ENCODE data around the gene ZMYND12.

The ZMYND12 gene

GRCh38 chr1:42434340-42434739, 21.5 kb downstream of the ZMYND12 start:
- no peak for FAIRE-seq

DNA sequence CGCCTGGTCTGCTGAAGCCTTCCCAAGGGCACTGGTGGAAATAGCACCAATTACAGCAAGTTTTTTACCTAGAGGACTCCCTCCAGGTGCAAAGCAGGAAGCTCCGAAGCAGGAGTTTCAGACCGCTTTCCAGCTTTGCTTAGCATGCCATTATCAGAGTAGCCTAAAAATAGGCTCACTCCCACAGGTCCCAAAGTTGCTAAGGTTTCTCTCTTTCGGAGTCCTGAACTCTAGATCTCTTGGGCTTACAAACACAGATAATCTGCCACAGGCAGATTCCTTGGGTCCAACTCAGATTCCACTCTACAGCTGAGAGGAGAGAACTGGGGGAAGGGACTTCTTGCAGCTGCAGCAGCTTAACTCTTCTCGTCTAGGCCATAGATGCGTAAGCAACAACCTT, 22.5 kb downstream of the ZMYND12 start:
- FAIRE-seq: no peak

DNA sequence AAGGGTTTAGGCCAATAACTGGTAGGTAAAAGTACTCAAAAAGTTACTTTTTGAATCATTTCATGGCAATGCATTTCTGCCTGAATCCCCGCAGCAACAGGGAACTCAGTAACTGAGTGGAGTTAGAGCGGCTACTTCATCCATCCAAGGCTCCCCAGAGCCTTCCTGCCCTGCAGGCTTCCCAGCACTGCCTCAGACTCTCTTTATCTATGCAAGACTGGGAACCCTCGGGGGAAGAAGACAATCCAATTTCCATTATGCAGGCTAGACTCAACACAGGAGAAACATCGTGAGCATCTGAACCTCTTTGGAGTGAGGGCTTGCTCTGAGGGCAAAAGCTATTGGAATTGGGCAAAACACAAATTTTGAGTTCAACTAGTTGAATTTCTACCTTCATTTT, 23.1 kb downstream of the ZMYND12 start:
- no peak for FAIRE-seq

DNA sequence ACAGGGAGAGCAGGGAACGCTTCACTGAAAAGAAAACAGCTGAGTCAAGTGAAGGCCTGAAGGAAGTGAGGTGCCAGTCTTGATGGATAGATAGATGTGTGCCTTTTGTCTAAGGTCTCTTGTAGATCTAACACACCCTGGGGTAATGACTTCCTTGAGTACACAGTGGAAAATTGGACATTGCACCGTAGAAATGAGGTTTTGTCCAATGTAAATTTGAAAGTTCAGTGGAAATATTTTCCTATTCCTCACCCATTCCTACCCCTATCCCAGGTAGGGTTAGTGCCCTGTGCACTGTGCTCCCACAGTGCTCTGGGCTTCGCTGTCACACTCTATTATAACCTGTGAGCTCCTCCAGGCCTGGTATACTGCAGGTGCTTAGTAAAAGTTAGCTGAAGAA, 24.3 kb downstream of the ZMYND12 start:
- no peak for FAIRE-seq

DNA sequence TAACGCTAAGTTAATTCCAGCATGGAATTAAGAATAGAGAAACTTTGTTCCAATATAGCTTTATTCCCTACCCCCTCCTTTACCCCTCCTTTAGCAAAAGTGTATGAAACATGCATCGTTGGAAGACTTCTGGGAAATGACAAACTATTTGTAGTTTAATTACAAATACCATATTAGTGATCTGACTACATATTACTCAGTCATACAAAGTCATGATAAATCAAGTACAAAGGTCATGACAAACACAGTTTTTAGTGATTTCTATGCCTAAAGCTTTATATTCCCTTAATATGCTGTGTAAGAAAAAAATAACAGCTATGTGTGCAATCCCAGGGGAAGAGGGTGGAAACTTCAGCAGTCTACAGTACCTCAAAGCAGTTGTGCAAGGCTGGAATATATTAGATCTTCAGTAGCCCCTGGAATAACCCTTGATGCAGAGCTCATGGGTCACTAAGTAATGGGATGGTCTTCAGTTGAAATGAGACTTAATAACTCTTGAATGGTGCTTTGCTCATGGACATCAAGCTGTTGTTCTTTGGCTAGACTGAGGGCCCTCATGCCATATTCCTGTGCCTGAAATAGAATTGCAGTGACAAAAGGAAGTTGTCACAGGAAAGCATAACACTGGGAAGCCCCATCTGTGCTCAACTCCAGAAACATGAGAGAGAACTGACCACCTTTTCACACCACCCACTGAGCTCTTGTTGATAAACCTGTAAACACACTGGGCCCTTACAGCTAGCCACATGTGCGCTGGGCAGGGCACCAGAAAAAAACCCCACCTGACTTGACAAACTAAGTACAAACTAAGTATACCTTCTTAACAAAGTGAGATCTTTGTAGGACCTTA, 25.3 kb downstream of the ZMYND12 start:
- no peak for FAIRE-seq

DNA sequence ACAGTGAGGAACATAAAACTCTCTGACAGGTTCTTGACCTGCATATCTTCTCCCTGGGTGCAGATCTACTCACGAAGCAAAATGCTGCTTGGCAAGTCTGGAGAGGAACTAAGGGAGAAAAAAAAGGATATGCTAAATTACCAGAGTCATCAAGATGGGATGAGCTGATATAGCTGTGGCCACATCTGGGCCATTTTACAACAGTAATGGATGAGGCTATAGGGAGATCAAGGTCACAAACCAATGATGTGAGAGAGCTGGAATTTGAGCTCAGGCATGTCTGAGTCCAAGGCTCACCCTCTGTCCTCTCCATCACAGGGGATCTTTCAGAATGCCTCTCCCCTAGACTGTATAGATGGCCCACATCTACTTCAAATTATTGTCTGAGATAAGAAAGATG, 26.2 kb downstream of the ZMYND12 start:
- FAIRE-seq: no peak

DNA sequence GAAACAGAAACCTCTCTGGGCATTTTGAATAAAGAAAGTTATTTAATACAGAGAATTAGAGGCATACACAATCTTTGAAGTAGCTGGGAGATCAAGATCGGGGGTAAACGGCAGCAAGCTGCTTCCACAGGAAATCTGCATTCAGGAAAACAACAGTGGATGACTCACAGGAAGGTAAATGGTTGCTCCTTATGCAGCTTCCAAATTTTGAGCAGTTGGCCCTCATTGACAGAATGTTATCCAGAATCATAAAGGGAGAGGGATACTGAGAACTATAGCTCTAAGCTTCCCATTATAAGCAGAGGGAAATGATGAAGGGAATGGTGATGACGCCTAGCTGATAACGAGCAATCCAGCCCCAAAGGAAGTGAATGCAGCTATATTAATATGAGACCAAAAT, 28.6 kb downstream of the ZMYND12 start:
- FAIRE-seq: no peak

- no peak for FAIRE-seq
Measured at GRCh38 chr1:42424201-42424600, 31.6 kb downstream of the ZMYND12 start.

- FAIRE-seq: no peak
Measured at GRCh38 chr1:42423681-42424080, 32.1 kb downstream of the ZMYND12 start.

- no peak for FAIRE-seq
Measured at GRCh38 chr1:42422737-42423136, 33.1 kb downstream of the ZMYND12 start.

- FAIRE-seq: peak; percentile 92
Measured at GRCh38 chr1:42420911-42421585, 34.8 kb downstream of the ZMYND12 start.

DNA sequence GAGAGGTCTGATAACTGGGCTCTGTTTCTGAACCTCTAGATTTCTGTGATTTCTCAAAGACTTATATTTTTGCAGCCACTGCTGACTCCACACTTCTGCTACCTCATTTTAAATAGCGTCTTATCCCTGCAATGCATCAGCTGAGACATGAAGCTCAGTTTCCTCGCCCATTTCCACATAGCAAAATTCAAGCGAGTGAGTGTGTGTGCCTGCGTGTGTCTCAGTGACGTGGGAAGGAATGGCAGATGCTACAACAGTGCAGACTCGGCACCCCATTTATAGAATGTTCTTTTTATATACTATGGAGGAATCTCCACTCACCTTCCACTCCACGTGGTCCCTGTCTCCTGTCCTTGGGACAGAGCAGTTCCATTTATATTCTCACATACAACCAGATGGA, 35.7 kb downstream of the ZMYND12 start:
- no peak for FAIRE-seq

GRCh38 chr1:42419126-42419821, 36.5 kb downstream of the ZMYND12 start:
- FAIRE-seq: no peak

- no peak for FAIRE-seq
Measured at GRCh38 chr1:42418516-42418915, 37.3 kb downstream of the ZMYND12 start.

- FAIRE-seq: no peak
Measured at GRCh38 chr1:42417166-42417565, 38.7 kb downstream of the ZMYND12 start.

GRCh38 chr1:42414551-42415496, 41.0 kb downstream of the ZMYND12 start:
- no peak for FAIRE-seq

- no peak for FAIRE-seq
Measured at GRCh38 chr1:42403880-42404400, 51.9 kb downstream of the ZMYND12 start.

DNA sequence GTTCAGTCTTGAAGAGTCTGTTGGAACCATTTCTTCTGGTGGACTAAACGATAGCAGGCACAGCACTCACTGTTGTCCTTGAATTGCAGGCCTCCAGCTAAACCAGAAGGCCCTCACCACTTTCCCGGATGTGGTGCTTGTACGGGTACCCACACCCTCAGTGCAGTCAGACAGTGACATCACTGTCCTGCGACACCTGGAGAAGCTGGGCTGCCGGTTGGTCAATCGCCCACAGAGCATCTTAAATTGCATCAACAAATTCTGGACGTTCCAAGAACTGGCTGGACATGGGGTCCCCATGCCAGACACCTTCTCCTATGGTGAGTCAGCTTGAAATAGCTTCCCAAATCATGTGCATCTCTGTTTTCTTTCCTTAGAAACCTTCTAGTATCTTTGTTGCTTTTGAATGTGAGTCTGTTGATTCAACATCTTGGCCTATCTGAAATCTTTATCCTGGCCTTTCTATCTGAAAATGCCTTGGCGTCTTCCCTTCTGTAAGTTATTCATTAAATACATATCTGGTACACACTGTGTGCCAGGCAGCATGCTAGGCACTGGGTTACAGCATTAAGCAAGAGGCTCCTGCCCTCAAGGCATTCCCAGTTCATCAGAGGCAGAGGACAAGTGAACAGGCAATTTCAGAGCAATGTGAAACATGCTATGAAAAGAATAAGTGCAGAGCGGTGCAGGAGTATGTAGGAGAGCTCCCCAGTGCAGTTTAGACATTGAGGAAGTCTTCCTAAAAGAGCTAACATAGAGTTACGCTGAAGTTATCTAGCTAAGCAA, 56.3 kb downstream of the ZMYND12 start:
- FAIRE-seq: no peak

GRCh38 chr1:42392967-42393848, 62.6 kb downstream of the ZMYND12 start:
- no peak for FAIRE-seq

GRCh38 chr1:42392255-42392654, 63.6 kb downstream of the ZMYND12 start:
- no peak for FAIRE-seq

All from islet of Langerhans (tissue), 1 donor.